ENCODE data around the gene KLHDC7B. TPM values are rescaled to one million over a fixed set of nuclear protein-coding genes. Genes with fewer than 3 reads are reported as not detected.
A peak's percentile ranks its signal among the peaks of the same experiment; 100 is the strongest.

The KLHDC7B gene
- total RNA-seq, 1 experiment from 2014 or later: not detected

GRCh38 chr22:50544746-50545253, 899 bp upstream of the KLHDC7B start:
- Histone ChIP-seq H3K36me3 (replicated peaks; ENCODE audit: control insufficient read depth, insufficient read depth, low read length) (no peaks in the 10 kb centered on the region), H3K4me3 (ENCODE audit: insufficient read depth, low read depth, low read length) (no peak overlapping the region), H3K27me3 (ENCODE audit: control insufficient read depth, insufficient read depth, low read length) (peaks cover 9% of the 10 kb centered on the region)
- peak; percentile 56 for DNase-seq

DNA sequence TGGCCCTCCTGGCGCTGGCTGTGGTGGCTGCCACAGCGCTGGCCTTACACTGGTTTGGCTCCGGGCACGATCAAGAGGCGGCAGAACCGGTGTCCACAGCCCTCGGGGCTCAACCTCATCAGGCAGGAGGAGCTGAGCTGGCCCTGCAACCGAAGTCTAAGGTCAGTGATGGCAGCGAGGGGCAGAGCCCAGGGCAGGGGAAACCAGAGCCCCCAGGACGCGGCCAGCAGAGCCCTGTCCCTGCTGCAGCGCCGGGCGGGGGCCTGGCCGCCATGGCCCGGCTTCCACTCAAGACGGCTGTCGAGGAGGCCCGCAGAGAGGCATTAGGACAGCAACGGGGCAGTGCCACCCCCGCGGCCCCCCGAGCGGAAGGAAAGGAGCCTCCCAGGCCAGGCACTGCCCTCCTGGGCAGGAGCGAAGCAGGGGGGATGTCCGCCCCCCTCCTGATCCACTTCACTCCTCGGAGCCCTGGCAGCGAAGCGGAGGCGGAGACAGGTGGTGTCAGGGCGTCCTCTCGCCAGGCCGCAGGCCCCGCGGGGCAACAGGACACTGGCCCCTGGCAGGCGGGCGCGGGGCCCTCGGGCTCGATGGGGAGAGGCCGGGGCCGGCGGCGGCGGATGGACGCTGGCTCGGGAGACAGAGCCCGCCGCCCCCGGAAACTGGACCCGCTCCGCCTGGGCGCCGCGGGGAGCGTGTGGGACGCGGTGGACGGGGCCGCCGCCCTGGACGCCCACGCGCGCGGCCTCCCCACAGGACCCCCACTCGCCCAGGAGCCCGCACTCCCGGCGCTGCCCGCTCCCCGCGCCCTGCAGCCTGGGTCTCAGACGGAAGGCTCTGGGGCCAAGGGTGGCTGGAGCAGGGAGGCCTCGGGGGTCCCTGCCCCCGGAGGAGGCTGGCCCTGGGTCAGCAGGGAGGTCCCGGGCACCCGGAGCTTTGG, 895 bp downstream of the KLHDC7B start:
- Histone ChIP-seq H3K4me3 (ENCODE audit: insufficient read depth, low read depth, low read length) (no peak overlapping the region), H3K27me3 (ENCODE audit: control insufficient read depth, insufficient read depth, low read length) (peaks cover 9% of the 10 kb centered on the region), H3K36me3 (replicated peaks; ENCODE audit: control insufficient read depth, insufficient read depth, low read length) (no peaks in the 10 kb centered on the region)
- peak; percentile 73 for DNase-seq

GRCh38 chr22:50547263-50547985, 1.7 kb downstream of the KLHDC7B start:
- H3K27me3 ChIP-seq (ENCODE audit: control insufficient read depth, insufficient read depth, low read length): peaks cover 9% of the 10 kb centered on the region
- peak; percentile 46 for DNase-seq
- no peak overlapping the region for H3K4me3 ChIP-seq (ENCODE audit: insufficient read depth, low read depth, low read length)
- no peaks in the 10 kb centered on the region for H3K36me3 ChIP-seq (replicated peaks; ENCODE audit: control insufficient read depth, insufficient read depth, low read length)

DNA sequence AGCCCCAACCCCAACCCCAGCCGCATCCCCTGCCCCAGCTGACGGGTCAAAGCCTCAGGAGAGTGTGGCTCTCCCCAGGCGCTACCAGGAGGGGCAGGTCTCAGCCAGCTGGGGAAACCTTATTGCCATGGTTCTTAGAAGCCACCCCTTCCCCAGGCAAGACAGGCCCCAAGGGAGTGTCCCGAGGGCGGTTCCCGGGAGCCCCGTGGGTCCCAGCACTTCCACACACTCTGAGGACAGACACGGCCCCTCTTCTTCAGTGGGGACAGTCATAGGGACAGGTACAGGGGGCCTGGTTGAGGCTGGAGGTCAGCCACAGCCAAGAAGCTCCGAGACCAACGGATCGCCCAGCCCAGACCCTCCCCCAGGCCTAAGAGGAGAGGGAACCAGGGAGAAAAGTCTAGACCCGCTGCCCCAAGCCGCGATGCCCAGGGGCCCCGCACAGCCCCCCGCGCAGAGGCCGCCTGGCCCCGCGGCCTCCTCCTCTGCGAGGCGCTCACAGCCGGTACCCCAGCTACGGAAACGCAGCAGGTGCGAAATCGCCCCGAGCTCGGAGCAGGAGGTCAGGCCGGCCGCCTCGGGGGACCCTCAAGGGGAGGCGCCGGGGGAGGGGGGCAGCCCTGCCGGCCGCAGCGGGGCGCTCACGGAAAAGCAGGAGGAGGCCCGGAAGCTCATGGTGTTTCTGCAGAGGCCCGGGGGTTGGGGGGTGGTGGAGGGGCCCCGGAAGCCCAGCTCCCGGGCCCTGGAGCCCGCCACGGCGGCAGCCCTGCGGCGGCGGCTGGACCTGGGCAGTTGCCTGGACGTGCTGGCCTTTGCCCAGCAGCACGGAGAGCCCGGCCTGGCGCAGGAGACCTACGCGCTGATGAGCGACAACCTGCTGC, 2.6 kb downstream of the KLHDC7B start:
- Histone ChIP-seq H3K27me3 (ENCODE audit: control insufficient read depth, insufficient read depth, low read length) (peaks cover 9% of the 10 kb centered on the region), H3K4me3 (ENCODE audit: insufficient read depth, low read depth, low read length) (no peak overlapping the region), H3K36me3 (replicated peaks; ENCODE audit: control insufficient read depth, insufficient read depth, low read length) (no peaks in the 10 kb centered on the region)
- DNase-seq: peak; percentile 80

DNA sequence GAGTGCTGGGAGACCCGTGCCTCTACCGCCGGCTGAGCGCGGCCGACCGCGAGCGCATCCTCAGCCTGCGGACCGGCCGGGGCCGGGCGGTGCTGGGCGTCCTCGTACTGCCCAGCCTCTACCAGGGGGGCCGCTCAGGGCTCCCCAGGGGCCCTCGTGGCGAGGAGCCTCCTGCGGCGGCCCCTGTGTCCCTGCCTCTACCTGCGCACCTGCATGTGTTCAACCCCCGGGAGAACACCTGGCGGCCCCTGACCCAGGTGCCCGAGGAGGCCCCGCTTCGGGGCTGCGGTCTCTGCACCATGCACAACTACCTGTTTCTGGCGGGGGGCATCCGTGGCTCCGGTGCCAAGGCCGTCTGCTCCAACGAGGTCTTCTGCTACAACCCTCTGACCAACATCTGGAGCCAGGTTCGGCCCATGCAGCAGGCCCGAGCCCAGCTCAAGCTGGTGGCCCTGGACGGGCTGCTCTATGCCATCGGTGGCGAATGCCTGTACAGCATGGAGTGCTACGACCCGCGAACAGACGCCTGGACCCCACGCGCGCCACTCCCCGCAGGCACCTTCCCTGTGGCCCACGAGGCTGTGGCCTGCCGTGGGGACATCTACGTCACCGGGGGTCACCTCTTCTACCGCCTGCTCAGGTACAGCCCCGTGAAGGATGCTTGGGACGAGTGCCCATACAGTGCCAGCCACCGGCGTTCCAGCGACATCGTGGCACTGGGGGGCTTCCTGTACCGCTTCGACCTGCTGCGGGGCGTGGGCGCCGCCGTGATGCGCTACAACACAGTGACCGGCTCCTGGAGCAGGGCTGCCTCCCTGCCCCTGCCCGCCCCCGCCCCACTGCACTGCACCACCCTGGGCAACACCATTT, 3.5 kb downstream of the KLHDC7B start:
- H3K27me3 ChIP-seq (ENCODE audit: control insufficient read depth, insufficient read depth, low read length): peaks cover 8% of the 10 kb centered on the region
- no peaks in the 10 kb centered on the region for H3K36me3 ChIP-seq (replicated peaks; ENCODE audit: control insufficient read depth, insufficient read depth, low read length)
- H3K4me3 ChIP-seq (ENCODE audit: insufficient read depth, low read depth, low read length): no peak overlapping the region
- peak; percentile 72 for DNase-seq

- Histone ChIP-seq H3K4me3 (ENCODE audit: insufficient read depth, low read depth, low read length) (no peak overlapping the region), H3K27me3 (ENCODE audit: control insufficient read depth, insufficient read depth, low read length) (no peaks in the 10 kb centered on the region; the same call in 1 of the 2 replicates), H3K36me3 (replicated peaks; ENCODE audit: control insufficient read depth, insufficient read depth, low read length) (no peaks in the 10 kb centered on the region)
- DNase-seq: peak; percentile 56
These were observed 4.7 kb downstream of the KLHDC7B start for GRCh38 chr22:50550395-50550794.

DNA sequence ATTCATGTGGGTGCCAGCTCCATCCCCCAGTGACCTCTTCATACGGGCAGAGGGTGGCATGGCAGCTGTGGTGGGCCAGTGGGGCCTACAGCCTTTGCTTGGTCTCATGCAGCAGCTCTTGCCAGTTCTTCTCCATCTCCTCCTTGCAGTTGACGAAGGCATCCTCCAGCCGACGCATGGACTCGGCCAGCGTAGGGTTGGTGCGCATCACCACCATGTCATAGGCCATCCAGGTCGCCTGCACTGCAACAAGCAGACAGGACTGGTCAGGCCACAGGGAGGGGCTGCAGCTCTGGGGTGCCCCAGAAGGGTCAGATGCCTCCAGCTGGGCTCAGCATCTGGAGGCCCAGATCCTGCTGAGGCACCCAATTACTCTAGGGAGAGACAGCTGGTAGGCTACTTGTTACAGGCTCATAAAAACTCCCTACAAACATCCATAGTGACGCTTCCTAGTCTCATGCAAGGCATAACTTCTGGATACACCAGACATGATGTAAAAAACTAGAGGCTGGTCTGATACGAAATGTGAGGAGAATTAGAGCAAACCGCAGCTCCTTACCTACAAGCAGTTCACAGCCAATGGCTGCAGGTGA, 5.6 kb downstream of the KLHDC7B start:
- Histone ChIP-seq H3K27me3 (ENCODE audit: control insufficient read depth, insufficient read depth, low read length) (no peaks in the 10 kb centered on the region; the same call in 1 of the 2 replicates), H3K4me3 (ENCODE audit: insufficient read depth, low read depth, low read length) (no peak overlapping the region), H3K36me3 (replicated peaks; ENCODE audit: control insufficient read depth, insufficient read depth, low read length) (no peaks in the 10 kb centered on the region)
- no peak for DNase-seq

DNA sequence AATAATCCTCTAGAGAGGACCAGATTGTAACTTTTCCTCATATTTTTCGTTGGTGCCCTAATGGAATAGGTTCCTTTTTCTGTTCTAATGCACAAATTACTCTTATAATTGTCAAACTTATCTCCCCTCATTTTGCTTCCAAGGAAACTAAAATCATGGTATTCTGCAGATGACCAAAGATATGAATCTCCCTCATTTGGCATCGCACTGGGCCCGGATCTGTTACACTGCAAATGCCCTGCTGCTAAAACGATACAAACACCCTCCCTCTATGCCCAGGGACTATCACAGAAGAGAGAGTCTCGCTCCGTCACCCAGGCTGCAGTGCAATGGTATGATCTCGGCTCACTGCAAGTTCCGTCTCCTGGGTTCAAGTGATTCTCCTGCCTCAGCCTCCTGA, 7.6 kb downstream of the KLHDC7B start:
- DNase-seq: no peak

GRCh38 chr22:50556703-50557102, 11.0 kb downstream of the KLHDC7B start:
- H3K27me3 ChIP-seq (ENCODE audit: control insufficient read depth, insufficient read depth, low read length): peaks cover 2% of the 10 kb centered on the region
- no peak overlapping the region for H3K4me3 ChIP-seq (ENCODE audit: insufficient read depth, low read depth, low read length)
- H3K36me3 ChIP-seq (replicated peaks; ENCODE audit: control insufficient read depth, insufficient read depth, low read length): no peaks in the 10 kb centered on the region
- DNase-seq: no peak

More for the DNA sequence above, 7.6 kb downstream of the KLHDC7B start:
- H3K36me3 ChIP-seq (replicated peaks; ENCODE audit: control insufficient read depth, insufficient read depth, low read length): no peaks in the 10 kb centered on the region
- no peaks in the 10 kb centered on the region; the same call in none of the 2 replicates for H3K27me3 ChIP-seq (ENCODE audit: control insufficient read depth, insufficient read depth, low read length)
- H3K4me3 ChIP-seq (ENCODE audit: insufficient read depth, low read depth, low read length): no peak overlapping the region

DNA sequence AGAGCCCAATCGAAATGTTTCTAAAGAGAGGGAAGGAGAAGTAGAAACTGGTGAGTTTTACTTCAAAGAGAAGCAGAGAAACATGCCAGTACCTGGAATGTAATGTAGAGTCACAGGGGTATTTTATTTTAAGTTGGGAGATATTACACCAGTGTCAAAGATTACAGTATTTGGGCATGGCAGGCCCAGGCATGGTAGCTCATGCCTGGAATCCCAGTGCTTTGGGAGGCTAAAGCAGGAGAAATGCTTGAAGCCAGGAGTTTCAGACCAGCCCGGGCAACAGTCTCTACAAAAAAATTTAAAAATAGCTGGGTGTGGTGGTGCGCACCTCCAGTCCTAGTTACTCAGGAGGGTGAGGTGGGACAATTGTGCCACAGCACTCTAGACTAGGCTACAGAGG, 14.3 kb downstream of the KLHDC7B start:
- Histone ChIP-seq H3K27me3 (ENCODE audit: control insufficient read depth, insufficient read depth, low read length) (peaks cover 19% of the 10 kb centered on the region), H3K4me3 (ENCODE audit: insufficient read depth, low read depth, low read length) (no peak overlapping the region), H3K36me3 (replicated peaks; ENCODE audit: control insufficient read depth, insufficient read depth, low read length) (no peaks in the 10 kb centered on the region)
- no peak for DNase-seq

- peak; percentile 50 for DNase-seq
- no peaks in the 10 kb centered on the region for H3K36me3 ChIP-seq (replicated peaks; ENCODE audit: control insufficient read depth, insufficient read depth, low read length)
- peaks cover 20% of the 10 kb centered on the region for H3K27me3 ChIP-seq (ENCODE audit: control insufficient read depth, insufficient read depth, low read length)
- no peak overlapping the region for H3K4me3 ChIP-seq (ENCODE audit: insufficient read depth, low read depth, low read length)
These were observed 16.0 kb downstream of the KLHDC7B start for GRCh38 chr22:50561401-50562358.
